Lung (tissue), 12 donors: ENCODE measurements around the gene AP3M1. TPM values are rescaled to one million over a fixed set of nuclear protein-coding genes. Genes with fewer than 3 reads are reported as not detected.
A peak's percentile ranks its signal among the peaks of the same experiment; 100 is the strongest.

ENCODE experiments used
- ATAC-seq: fragments of 200-7000 bp; cut with Tn5 transposase; one replicate; pipeline ENCODE4 v1.9.1; 2020; ENCODE audit warnings: moderate number of reproducible peaks; ENCODE audit not compliant: insufficient read depth, low FRiP score
- DNase-seq, 3 donors: peaks; one replicate each; pipeline ENCODE4 v3.0.0-alpha.2; 2013 to 2017
- H3K27ac ChIP-seq, 2 donors: one replicate each; pipeline ENCODE4 v1.5.1; 2013; ENCODE audit warnings: mild to moderate bottlenecking in 2 of 2, moderate library complexity in 2 of 2, control low read depth in 1 of 2, inconsistent platforms in 1 of 2, low read depth in 1 of 2, low read length in 1 of 2
- H3K27me3 ChIP-seq, 3 donors: one replicate each; pipeline ENCODE4 v1.5.1; 2013; ENCODE audit warnings: low read length in 2 of 3; ENCODE audit not compliant: control insufficient read depth in 3 of 3, insufficient read depth in 3 of 3
- H3K36me3 ChIP-seq, 4 donors: one replicate each; pipeline ENCODE4 v1.5.1; 2013; ENCODE audit warnings: low read length in 4 of 4, mild to moderate bottlenecking in 1 of 4, moderate library complexity in 1 of 4; ENCODE audit not compliant: control insufficient read depth in 4 of 4, insufficient read depth in 4 of 4
- H3K4me1 ChIP-seq, 5 donors: one replicate each; pipeline ENCODE4 v1.5.1; 2013; ENCODE audit warnings: low read length in 5 of 5, mild to moderate bottlenecking in 2 of 5, moderate library complexity in 1 of 5; ENCODE audit not compliant: control insufficient read depth in 5 of 5, insufficient read depth in 5 of 5
- H3K4me3 ChIP-seq: one replicate; pipeline ENCODE4 v1.5.1; 2013; ENCODE audit warnings: mild to moderate bottlenecking, control low read depth, moderate library complexity
- H3K9ac ChIP-seq, 2 donors: one replicate each; pipeline ENCODE4 v1.5.1; 2013; ENCODE audit warnings: low read length in 2 of 2, control low read depth in 1 of 2; ENCODE audit not compliant: insufficient read depth in 1 of 2
- H3K9me3 ChIP-seq, 4 donors: one replicate each; pipeline ENCODE4 v1.5.1; 2013; ENCODE audit warnings: low read length in 3 of 4, mild to moderate bottlenecking in 1 of 4, moderate library complexity in 1 of 4; ENCODE audit not compliant: control insufficient read depth in 4 of 4, insufficient read depth in 3 of 4
- CTCF ChIP-seq: IDR thresholded peaks from 2 replicates; pipeline ENCODE4 v1.5.1; 2012; ENCODE audit warnings: mild to moderate bottlenecking; ENCODE audit errors: control extremely low read depth, extremely low read depth
- WGBS, 2 donors: extraction: QIAGEN DNeasy Blood & Tissue Kit; methylation state at CpG; one replicate each; pipeline ENCODE4 v1.1.7; 2013; 5-methylcytosine and 5-hydroxymethylcytosine counted together
- polyA plus RNA-seq, 2 donors: library from polyadenylated mRNA; stranded (reverse); fragments of 200-250 nt; gene quantifications; one replicate each; pipeline ENCODE4 v1.2.1, GENCODE V29; 2013
- total RNA-seq, 2 donors: library from RNA; depleted of rRNA in 1 of 2; stranded (reverse); fragments of >200 nt in 1 of 2; gene quantifications; one replicate each; pipeline ENCODE4 v1.2.1, GENCODE V29; 2014 to 2021
- donor health status: control.
- donor health status: control.
- donor health status: Bipolar disorder and iron deficiency.
- donor health status: healthy.
- donor health status: DM: yes; HTN: yes; CAD: no.

AP3M1 gene
- total and polyA plus RNA-seq, 4 donors: 9.0 to 51.9 (median 25.0) TPM

- Histone ChIP-seq H3K9ac (no peak overlapping the region), H3K36me3 (peaks cover 0 to 26% (median 5%) of the 10 kb centered on the region in 4 donors), H3K4me3 (no peak overlapping the region), H3K4me1 (peaks cover 0 to 16% (median 4%) of the 10 kb centered on the region in 5 donors), H3K27me3 (no peaks in the 10 kb centered on the region), H3K9me3 (no peaks in the 10 kb centered on the region), H3K27ac (peak overlapping the region in 1 of 2 donors; percentile 27)
- 56 to 61% methylated on average over 5 of the region's 5 CpGs for WGBS, 2 donors
- no peak for ATAC-seq
- TF ChIP-seq CTCF: no peak
- DNase-seq: no peak
These were observed 68.5 kb downstream of the AP3M1 start for GRCh38 chr10:74081941-74082718.

DNA sequence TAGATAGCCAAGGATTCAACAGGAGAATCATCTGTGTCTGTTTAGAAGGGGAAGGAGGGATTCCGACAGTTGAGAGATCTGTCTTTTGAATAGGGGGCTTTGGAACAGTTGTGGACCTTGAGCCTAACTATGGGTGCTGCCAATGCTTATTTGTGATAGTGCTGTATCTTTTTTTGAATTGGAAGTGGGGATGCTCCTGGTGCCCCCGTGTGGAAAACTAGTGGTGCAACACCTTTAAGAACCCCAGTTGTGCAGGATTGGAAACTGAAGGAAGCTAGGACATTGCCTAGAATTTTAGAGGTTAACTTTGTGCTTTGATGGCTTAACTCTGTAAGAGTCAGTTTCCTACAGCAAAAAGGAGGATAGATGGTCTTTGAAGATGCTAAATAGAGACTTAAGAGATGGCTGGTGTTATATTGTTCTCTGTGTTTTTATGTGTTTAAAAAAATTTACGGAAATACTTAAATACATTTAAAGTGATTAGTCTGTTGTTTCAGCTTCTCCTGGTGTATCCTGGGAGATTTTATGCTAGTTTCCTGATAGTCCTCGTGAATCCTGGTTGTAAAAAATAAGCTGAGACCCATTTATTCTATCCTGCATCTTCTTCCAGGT lies 69.3 kb downstream of the AP3M1 start:
- Histone ChIP-seq H3K4me3 (no peak overlapping the region), H3K27ac (no peak overlapping the region), H3K36me3 (peaks cover 0 to 23% (median 6%) of the 10 kb centered on the region in 4 donors), H3K4me1 (peaks cover 0 to 19% (median 4%) of the 10 kb centered on the region in 5 donors), H3K9ac (no peak overlapping the region), H3K9me3 (no peaks in the 10 kb centered on the region), H3K27me3 (no peaks in the 10 kb centered on the region)
- WGBS, 2 donors: 54 to 60% methylated on average over 4 of the region's 4 CpGs
- ATAC-seq: no peak
- peak; percentile 58 to 76 (median 75) for DNase-seq
- TF ChIP-seq CTCF: peak; percentile 62

DNA sequence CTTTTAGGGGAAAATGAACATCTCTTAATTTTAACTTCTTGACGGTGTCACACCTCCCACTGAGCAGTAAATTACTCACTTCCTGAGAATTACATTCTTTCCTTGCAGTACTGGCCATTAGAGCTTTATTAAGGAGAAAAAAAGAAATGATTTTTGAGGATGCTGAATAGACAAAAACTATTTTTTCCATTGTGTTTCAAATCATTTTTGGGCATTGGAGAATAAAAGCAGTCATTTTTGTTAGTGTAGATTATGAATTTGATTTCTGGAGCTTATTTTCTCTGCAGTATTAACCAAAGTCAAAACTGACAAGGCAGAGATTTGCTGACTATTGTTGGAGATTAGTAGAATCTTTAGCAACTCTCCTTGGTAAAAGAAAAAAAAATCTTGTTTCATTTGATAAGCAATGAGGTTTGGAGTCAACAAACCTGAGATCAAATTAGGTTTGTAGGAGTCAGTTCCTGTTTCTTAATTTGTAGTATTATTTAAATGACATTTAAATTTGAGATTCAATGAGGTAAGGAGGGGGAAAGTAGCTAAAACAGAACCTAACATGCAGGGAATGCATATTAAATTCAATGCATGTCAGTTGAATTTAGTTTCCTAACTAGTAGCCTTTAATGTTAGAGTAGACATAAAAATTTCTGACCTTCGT lies 70.6 kb downstream of the AP3M1 start:
- no peak for ATAC-seq
- Histone ChIP-seq H3K27me3 (no peaks in the 10 kb centered on the region), H3K36me3 (peaks cover under 1 to 27% (median 11%) of the 10 kb centered on the region in 4 donors), H3K4me1 (peaks cover 0 to 23% (median 4%) of the 10 kb centered on the region in 5 donors), H3K4me3 (no peak overlapping the region), H3K27ac (no peak overlapping the region), H3K9ac (no peak overlapping the region), H3K9me3 (no peaks in the 10 kb centered on the region)
- TF ChIP-seq CTCF: no peak
- DNase-seq: no peak
- 55 to 60% methylated on average over 2 of the region's 2 CpGs for WGBS, 2 donors
